Transverse colon (tissue), 3 donors: ENCODE measurements around the gene SDK1.
A peak's percentile ranks its signal among the peaks of the same experiment; 100 is the strongest.

Source experiments
- POLR2A ChIP-seq: fragments of 450-650 bp; IDR thresholded peaks from one replicate; pipeline ENCODE4 v1.6.1; 2016; ENCODE audit warnings: antibody characterized with exemption, mild to moderate bottlenecking, moderate library complexity
- TF ChIP-seq, protein P1 (sequence below), 5 experiments: fragments of 200-600 bp in 3 of 5; fragments of 450-650 bp in 2 of 5; sonication (generic) in 3 of 5; IDR thresholded peaks; 1 replicate in 2 of 5; 2 replicates in 3 of 5; pipeline ENCODE4 v1.5.1; 2016 to 2017; ENCODE audit warnings: antibody characterized with exemption in 5 of 5, inconsistent platforms in 3 of 5, mild to moderate bottlenecking in 2 of 5, moderate library complexity in 1 of 5

- TF ChIP-seq POLR2A = no peak
- TF ChIP-seq, protein P1, sequence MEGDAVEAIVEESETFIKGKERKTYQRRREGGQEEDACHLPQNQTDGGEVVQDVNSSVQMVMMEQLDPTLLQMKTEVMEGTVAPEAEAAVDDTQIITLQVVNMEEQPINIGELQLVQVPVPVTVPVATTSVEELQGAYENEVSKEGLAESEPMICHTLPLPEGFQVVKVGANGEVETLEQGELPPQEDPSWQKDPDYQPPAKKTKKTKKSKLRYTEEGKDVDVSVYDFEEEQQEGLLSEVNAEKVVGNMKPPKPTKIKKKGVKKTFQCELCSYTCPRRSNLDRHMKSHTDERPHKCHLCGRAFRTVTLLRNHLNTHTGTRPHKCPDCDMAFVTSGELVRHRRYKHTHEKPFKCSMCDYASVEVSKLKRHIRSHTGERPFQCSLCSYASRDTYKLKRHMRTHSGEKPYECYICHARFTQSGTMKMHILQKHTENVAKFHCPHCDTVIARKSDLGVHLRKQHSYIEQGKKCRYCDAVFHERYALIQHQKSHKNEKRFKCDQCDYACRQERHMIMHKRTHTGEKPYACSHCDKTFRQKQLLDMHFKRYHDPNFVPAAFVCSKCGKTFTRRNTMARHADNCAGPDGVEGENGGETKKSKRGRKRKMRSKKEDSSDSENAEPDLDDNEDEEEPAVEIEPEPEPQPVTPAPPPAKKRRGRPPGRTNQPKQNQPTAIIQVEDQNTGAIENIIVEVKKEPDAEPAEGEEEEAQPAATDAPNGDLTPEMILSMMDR (IDR thresholded peaks at IDR 0.05) = peak in 1 of 5 experiments; percentile 9
These were observed 69.2 kb downstream of the SDK1 start for GRCh38 chr7:3370068-3370830.
